Measurements from ENCODE around the gene INSYN2A.
A peak's percentile ranks its signal among the peaks of the same experiment; 100 is the strongest.

GRCh38 chr10:127198307-127198706, 1.9 kb upstream of the INSYN2A start:
- TF ChIP-seq ZFX (IDR thresholded peaks at IDR 0.05) (no peak), CTCF (conservative IDR thresholded peaks at IDR 0.05) (peak; percentile 37)

Data from C4-2B (cell line).